Putamen (tissue), 1 donor: Measurements from ENCODE around the gene RPL15.

ENCODE experiments used
- DNase-seq: peaks from one replicate; pipeline ENCODE4 v3.0.0-alpha.2; 2016; ENCODE audit warnings: low spot score

RPL15 gene

DNA sequence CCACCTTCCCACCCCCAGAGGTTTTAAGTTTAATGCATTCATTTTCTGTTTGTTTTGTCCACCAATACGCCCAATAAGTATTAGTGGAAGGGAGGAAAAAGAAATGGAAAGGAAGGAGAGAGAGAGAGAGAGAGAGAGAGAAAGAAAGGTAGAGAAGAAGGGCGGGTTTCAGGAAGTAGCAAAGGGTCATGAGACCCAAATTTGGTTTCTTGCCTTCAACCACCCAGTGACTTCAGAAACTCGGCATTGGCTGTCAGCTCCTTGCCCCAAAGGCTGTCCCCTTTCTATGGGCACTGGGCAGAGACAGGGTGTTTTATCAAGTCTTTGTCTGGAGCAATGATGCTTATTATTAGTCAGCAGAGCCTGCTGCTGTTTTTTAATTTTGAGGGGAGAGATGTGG is 14.7 kb downstream of the RPL15 start:
- no peak for DNase-seq

- DNase-seq = no peak
These were observed 15.6 kb downstream of the RPL15 start for GRCh38 chr3:23932571-23932970.

DNA sequence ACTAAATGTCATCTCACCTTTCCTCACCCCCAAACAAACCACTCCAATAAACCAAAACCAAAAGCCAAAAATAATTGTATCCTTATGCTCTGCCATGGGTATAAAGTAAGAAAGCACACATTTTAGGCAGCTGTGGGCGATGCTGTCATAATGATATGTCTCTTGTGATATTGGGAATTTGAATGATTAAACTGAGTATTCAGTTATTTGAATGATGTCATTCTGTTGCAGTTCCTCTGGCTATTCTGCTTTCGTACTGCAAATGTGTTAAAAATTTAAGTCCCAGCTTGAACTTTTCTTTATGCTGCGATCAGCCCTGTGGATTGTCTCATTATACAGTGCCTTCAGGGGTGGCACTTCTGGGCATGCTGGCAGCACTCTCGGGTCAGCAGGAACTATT is 17.3 kb downstream of the RPL15 start:
- DNase-seq = no peak

- DNase-seq = no peak
These were observed 20.4 kb downstream of the RPL15 start for GRCh38 chr3:23937296-23937695.

DNA sequence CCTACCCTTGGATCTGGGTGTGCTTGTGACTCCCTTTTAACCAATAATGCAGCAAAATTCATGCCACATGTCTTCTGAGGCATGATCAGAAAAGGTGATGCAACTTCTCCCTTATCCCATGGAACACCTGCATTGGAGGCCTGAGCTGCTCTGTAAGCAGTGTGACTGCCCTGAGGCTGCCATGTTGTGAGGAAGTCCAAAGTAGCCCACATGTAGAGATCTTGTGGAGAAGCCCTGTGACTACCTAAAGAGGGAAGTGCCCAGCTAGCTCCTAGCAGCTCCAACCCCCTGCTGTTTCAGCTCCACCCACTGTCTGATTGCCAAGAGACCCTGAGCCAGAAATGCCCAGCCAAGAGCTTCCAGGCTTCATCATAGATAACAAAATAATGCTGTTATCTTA is 21.8 kb downstream of the RPL15 start:
- DNase-seq = no peak

DNA sequence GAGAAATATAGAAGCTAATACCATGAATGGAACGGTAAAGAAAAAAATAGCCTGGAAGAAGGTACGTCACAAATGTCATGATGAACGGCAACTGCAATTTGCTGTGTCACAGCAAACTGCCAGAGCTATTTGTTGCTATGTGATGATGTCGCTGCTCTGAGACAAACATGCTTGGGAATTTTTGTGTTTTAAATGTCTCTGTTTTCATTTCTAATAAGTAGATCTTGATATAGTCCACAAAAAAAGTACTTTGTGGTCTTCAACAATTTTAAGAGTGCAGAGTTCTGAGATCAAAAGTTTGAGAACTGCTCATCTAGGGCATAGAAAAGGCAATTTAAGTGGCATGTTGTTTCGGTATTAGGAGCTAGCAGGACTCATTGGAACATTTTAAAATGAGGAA is 23.8 kb downstream of the RPL15 start:
- no peak for DNase-seq

DNA sequence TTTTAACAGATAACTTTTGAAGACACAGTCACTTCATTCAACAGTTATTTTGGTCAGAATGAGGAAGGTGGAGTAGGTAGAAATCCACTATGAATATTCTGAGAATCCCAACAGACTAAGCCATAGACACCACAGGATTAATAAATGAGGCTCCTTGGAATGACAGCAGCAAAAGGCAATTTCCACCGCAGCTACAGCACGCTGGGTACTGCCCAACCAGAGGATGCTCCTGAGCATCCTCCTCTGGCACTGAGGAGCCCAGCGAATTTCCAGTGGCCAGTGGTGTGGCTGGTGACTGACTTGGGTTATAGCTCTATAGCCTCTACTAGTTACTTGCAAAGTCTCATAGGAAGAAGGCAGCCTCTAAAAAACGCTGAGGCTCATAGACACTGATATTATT is 24.5 kb downstream of the RPL15 start:
- DNase-seq = no peak

DNA sequence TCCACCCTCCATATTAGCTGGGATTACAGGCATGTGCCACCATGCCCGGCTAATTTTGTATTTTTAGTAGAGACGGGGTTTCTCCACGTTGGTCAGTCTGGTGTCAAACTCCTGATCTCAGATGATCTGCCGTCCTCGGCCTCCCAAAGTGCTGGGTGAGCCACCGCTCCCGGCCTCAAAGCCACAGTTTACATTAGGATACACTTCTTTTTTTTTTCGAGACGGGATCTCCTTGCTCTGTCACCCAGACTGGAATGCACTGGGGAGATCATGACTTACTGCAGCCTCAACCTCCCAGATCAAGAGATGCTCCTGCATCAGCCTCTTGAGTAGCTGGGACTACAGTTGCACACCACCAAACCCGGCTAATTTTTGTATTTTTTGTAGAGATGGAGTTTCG is 25.6 kb downstream of the RPL15 start:
- no peak for DNase-seq

GRCh38 chr3:23944007-23944783 is 27.3 kb downstream of the RPL15 start:
- DNase-seq = no peak

DNA sequence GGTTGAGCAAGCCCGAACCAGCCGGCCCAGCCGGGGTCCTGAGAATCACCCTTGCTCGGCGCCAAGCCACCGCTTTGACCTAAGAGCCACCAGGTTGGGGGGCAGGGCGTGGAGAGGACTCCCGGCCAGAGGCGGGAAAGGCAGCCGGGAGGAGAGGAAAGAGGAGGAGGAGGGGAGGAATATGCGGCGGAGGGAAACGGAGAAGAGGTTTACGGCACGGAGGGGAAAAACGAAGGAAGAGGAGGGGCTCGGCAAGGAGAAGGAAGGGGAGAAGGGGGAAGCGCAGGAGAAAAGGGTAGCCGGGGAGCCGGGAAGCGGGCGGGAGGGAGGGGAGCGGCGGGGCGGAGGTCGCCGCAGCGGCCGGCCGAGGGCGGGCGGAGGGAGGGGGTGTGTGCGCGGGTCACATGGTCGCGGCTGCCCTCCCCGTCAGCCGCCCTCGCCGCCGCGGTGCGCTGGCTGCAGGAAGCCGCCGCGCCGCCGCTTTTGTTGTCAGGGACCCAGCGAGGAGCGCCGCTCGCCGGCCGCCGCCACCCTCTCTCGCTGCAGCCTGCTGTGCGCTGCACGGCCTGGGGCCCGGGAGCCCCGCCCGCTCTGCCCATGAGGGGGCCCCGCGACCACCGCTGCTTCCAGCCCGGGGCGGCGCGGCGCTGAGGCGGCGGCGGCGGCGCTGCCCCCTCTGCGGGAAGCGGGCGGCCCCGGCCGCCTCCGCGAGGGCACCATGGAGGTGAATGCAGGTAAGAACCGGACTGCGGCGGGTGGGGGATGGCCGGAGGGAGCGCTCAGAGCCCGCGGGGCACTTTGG is 28.1 kb downstream of the RPL15 start, which contains the start of gene NR1D2:
Gene NR1D2, plus strand, starts transcription at position 426 of the 802 bp plus-strand sequence. Its CDS starts 293 bp downstream, at position 719.
- peak; percentile 88 for DNase-seq

DNA sequence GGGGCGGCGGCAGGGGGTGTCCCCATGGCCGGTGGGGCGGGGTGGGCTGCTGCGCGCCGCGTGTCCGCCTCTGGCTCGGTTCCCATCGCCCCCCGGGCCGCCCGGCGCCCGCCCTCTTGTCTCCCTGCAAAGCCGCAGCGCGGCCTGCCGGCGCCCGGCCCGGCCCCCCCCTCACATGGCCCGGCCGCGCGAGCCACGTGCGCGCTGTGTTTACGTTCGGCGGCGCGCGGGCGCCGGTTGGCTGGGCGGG is 28.7 kb downstream of the RPL15 start:
- no peak for DNase-seq

DNA sequence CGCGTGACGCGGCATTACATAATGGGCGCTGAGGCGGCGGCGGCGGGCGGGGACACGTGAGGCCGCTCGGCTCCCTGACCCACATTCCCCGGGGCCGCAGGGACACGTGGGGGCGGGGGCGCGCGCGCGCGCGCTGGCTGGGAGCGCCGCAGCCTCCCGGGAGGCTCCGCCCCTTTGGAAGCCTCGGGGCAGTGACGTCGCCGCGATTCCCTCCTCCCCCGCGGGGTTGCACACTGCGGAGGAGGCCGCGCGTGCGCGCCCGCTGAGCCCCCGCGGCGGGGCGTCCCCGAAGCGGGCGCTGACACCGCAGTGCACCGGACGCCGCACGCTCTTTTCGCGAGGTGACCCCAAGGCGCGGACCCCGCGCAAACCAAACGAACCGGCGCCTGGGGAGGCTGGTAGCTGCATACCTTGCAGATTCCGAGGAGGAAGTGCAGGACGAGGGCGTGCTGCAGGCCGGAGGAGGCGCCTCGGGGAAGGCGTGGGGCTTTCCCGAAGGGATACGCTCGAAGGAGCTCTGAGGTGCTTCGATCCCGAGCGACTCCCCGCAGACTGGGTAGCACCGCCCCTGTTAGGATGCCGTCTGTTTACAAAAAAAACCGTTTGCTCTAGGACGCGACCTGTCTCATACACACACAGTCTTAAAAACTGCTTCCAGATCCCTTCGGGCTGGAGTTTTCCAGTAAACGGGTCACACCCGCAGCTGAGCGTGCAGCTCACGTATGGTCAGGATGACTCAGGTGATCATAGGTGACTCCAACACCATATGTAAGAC is 29.2 kb downstream of the RPL15 start:
- peak; percentile 97 for DNase-seq

GRCh38 chr3:23948761-23949160 is 31.8 kb downstream of the RPL15 start:
- DNase-seq = no peak

DNA sequence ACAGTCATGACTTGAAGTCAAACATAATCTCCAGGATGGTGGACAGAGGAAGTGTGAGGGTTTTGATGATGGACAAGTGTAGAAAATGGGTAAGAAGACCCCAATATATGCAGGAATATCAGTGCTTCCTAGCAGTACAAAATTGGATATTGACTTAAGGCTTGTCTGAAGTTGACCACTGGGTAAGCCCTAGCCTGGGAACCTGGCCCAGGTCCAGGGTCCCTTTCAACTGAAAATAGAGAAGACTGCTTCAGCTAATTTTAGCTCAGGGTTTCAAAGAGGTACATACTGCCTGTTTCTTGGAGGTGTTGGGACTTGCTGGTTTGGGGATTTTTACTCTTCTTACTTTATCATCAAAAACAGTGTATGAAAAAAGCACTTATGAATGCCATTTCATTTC is 32.9 kb downstream of the RPL15 start:
- DNase-seq = no peak

DNA sequence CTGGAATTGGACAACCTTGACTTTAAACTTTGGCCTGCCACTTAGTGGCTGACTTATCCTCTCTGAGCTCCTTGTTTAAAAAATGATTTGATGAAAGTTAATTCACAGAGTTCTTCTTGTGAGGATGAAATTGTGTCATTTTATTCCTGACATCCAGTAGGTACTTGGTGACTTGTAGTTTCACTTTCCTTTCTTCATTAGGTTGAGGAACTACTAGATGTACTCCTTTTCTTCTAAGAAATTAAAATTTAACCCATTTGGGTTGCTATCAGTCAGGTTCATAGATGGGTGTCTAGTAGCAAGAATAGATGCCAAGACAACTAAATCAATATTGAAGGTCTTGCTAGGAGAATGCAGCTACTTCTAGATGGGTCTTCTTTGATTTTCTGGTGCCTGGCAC is 33.4 kb downstream of the RPL15 start:
- DNase-seq = no peak

DNA sequence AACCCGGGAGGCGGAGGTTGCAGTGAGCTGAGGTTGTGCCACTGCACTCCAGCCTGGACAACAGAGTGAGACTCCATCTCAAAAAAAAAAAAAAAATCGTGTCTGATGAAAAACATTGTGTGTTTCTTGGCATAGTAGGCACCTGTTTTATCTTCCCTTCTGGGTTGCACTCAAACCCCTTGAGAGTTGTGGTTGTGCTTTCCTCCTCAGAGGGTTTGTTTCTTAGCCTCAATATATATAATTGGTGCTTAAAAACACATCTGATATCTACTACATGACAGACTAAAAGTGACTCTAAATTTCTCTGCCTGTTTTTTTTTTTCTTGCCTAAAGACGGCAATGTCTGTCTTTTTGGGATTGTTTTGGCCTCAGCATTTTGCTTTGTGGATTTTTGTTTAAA is 35.7 kb downstream of the RPL15 start:
- no peak for DNase-seq

- DNase-seq = no peak
These were observed 36.6 kb downstream of the RPL15 start for GRCh38 chr3:23953523-23953922.

GRCh38 chr3:23954144-23954543 is 37.2 kb downstream of the RPL15 start:
- DNase-seq = no peak

DNA sequence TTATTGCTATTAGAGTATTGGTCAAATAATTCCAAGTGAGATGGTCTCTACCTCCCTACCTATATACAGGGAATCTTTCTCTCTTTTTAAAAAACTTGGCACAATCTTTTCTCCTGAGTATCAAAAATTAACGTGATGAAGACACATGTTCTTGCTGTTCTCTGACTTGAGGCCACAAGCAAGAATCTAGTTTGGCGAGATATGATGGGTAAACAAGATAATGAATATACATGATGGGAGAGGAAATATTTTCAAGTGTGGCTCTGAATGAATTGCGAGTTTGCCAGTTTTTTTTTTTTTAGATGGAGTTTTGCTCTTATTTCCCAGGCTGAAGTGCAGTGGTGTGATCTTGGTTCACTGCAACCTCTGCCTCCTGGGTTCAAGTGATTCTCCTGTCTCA is 39.8 kb downstream of the RPL15 start:
- no peak for DNase-seq

- DNase-seq = no peak
These were observed 42.4 kb downstream of the RPL15 start for GRCh38 chr3:23959135-23959900.

DNA sequence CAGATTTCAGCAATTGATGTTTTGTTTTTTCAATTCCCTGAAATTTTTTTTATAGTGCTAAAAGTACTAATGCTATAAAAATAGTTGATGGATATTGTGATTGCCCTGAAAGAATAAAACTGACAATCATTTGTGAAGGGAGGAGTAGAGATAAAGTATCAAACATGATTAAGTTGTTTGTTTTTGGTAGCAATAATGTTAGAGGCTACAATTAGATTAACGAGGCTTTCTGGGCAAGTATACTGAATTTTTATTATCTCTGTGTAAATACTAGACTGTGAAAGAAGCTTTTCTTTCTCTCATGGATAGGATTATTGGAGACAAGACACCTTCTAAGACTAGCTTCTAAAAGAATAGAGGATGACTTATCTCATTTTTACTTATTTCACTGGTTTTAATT is 43.7 kb downstream of the RPL15 start:
- no peak for DNase-seq

- DNase-seq = no peak
These were observed 44.1 kb downstream of the RPL15 start for GRCh38 chr3:23961066-23961465.
